HG03103 (cell line): ENCODE measurements around the gene CIPC.

ENCODE experiments used
- ATAC-seq: cut with Tn5 transposase; IDR thresholded peaks from one replicate; pipeline ENCODE4 v1.9.1; 2021; ENCODE audit warnings: low read depth; ENCODE audit not compliant: unreplicated experiment

The CIPC gene

DNA sequence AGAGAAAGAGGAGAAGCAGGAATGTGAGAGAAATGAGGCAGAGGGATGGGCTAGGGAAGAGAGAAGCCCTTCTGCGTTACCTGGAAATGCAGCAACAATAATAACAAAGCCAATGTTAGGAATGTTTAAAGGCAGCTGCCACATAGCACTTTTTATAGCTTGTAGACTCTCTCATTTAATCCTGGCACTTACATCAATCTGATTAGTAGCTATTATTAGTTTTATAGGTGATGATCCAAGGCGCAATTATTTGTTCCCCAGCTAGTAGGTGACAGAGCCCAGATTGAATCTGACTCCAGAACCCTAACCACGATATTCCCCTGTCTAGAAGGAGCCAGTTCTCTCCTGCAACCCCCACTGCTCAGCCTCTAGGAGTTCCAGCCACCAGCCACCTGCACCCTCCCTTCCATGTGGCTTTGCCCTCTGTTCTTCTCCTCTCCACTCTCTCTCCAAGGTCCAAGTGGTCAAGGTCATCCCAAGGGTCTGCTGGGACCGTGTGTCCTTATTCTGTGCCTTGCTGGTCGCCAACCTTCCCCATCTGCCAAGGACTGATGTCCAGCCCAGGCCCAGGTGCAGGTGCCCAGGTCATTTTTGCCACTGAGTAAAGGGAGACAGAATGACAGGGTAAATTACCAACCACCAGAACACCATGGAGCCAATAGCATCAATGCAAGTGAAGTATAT lies 29.4 kb upstream of the CIPC start:
- ATAC-seq: no peak

DNA sequence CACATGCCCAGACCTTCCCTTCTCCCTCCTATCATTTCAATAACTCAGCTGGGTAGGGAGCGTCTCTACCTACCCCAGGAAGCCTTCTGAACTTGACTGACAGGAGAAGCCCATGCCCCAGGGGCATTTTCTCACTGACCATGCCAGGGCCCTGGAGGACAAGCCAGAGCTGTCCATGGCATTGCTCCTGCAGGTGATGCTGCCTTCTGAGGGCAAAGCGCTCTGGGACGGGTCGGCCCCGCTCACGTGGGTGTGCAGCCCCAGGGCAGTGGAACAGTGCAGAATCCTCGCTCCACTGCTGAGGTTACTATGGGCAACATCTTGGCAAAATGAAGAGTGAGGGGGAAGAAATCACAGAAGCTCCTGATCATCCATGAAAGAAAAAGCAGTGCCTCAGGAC lies 28.5 kb upstream of the CIPC start:
- no peak for ATAC-seq

DNA sequence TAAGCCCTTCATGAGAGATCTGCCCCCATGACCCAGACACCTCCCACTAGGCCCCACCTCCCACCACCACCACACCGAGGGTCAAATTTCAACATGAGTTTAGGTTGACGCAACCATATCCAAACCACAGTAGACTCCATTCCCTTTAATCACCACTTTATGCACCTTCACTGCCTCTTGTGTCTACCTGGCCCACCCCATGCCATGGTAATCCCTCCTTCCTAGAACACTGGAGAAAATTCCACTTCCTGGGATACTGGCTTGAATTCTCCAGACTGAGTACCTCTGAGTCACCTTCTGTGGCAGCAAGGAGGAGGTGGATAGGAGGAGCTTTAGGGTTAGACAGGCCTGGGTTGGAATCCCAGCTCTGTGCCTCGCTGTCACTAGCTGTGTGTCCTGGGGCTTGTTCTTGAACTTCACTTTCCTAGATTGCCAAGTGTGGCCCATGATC lies 26.1 kb upstream of the CIPC start:
- no peak for ATAC-seq

DNA sequence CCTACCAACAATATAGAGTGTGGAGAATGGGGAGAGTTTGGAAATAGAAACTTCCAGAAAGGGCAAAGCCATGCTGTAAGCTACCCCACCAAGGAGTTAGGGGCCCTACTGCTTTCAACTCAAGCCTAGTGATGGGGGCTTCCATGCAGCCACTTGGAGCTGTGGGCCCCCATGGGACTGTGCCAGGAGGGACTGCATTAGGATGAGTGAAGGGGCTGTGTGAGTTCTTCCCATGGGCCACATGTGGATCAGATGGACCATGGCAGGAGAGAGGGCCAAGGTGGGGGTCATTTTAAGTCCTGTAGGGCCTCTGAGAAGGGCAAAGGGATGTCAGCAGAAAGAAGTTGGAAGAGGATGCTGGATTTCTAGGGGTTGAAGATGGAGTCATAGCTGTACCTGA lies 23.1 kb upstream of the CIPC start:
- ATAC-seq: no peak

DNA sequence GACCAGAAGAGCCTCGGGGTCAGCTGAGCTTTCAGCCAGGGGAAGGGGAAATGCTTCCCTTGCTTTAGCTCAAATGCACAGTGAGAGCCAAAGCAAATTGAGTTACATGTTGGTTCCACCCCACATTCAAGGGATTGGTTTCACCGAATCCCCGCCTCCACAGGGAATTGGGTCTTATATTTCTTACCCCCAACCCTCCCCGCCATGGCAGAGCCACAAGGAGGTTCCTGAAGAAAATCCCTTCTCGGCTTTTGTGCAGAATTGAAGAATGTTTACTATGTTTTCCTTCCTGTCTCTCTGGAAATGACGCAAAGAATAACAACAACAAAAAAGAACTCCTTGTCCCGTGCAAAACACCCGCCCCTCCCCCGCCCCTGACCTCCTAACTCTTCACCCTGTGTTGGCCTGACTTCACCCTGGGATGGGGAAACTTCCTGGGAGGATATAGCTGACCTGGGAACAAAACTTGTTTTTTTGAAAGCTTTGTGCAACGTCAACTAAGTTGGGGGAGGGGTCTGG lies 21.9 kb upstream of the CIPC start:
- no peak for ATAC-seq

DNA sequence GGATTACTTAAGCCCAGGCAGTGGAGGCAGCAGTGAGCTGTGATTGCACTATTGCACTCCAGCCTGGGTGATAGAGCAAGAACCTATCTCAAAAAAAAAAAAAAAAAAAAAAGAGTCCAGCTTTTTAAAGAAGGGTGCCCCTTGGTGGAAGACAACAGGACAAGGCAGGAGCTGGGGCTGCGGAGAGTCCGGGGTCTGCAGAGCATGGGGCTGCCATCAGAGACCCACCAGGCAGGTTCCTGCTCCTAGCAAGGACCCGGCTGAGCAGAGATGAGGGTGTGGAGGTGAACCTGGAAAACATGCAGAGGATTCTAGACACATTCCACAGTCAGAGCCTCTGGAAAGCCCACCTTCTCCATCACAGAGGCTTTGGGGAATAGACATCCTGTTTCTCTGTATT lies 21.0 kb upstream of the CIPC start:
- no peak for ATAC-seq

DNA sequence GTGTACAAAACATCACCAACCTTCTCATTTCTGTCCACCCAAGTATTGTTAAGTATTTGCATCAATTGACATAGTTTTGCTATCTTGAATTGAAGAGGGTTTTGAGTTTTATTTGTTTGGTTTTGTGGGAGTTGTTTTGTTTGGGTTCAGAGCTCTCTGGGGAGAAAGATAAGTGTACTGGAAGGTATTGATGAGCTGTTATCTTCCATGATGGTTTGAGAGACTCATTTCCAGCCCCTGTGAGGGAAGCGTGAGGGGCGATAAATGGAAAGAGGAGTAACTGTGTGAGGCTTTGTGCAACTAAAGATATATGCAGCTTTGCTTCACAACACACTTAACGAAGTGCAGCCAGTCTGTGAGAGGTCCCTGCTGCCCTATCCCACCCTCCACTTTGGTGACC lies 15.7 kb upstream of the CIPC start:
- ATAC-seq: no peak

DNA sequence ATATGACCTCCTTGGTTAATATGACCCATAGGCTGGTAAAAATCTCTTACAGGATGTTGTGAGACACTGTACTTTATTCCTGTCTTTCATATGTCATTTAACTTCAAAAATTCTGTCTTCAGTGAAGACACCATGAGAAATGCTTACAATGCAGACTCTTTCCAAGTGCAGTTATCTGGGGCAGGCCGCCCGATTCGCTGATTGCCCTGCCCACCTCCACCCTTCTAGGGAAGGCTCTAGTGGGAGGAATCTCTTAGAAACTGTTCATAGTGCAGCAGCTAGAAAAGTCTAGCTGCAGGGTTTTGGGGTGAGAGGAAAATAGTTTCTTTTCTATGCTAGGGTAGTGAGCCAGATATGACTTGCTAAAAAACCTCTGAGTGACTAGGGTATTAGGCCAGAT lies 15.0 kb upstream of the CIPC start:
- ATAC-seq: no peak

DNA sequence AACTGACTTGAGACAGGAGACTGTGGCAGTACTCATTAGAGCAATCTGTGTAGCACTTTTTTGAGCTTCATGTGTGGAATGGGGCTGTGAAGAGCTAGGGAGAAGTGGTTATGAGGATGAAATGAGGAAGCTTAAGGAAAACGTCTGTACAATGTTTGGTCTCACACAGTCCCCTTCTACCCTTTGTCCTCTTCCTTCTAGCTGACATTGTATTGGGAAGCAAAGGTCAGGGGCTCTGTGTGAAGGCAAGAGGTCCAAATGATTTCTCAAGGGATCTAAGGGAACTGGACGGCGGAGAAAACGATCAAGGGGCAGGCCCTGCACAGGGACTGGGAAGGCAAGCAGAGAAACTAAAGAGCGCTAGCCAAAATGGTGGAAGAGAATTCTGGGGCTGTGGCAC lies 13.1 kb upstream of the CIPC start:
- no peak for ATAC-seq

DNA sequence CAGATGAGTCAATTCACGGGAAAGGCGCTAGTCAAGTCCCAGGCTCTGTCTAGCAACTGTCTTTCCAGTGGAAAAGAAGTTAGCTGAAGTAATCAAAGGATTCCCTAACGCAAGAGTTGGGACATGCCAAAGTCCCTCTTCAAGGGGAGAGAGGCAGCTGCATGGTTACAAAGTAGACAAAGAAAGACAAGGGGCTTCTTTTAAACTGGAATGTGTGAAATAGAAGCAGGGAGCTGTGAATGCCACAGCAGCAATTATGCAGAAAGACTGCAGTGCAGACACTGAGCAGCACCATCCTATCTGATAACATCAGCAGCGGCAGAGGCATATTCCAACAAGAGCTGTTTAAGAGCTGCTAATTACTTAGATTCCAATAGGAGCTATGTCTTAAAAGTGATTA lies 12.5 kb upstream of the CIPC start:
- ATAC-seq: no peak

DNA sequence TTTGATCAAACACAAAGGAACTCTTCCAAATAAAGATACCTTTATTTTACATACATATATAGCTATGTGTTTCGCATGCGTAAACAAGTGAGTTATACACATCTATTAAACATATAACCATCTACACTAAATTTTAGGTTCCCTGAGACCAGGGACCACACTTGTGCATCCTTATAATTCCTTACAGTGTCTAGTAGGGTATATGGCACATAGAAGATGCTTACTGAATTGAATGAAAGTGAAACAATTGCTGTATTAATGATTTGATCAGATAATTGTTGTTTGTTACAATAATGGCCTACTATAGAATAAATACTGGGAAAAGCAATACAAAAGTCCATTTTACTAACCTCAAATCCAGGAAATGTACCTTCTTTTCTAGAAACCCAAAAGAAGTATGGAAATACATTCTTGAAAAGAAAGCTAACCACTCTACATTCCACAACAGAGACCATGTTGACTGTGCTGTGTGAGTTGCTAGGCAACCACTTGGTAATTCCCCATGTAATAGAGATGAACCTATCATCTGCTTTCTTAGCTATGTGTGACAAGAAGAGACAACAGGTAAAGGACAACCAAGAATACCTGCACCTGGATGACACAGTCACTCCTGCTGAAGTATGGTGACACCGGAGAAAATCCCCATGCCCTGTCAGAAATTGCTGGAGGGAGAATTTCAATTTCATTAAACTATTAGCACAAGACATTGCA lies 11.9 kb upstream of the CIPC start:
- ATAC-seq: no peak

DNA sequence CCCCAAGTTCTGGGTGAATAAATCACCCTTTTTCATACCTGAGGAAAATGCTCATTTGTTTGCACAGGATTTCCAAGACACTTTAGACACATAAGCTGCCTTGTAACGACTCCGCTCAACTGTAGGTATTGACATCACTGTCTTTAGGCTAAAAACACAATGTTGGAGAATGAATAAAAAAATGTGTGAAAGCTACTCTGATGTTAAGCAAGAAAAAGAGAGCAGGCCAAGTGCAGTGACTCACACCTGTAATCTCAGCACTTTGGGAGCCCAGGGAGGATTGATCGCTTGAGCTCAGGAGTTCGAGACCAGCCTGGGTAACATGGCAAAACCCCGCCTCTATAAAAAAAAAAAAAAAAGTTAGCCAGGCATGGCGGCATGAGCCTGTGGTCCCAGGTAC lies 11.1 kb upstream of the CIPC start:
- no peak for ATAC-seq

DNA sequence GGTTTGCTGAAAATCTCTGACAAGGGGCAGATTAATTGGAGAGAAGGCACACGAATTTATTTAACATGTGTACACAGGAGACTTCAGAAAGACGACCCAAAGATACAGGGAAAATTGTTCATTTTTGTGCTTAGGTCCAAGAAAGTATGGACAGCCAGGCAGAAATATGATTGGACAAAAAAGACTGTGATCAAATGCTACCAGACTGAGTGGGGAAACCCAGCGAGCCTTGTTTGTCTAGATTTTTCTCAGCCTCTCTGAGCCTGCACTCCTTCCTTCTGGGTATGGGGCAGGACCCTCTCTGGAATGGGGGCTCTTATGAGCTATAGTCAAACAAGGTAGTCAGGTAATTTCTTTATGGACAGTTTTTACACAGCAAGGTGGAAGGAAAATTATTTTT lies 10.4 kb upstream of the CIPC start:
- ATAC-seq: no peak

DNA sequence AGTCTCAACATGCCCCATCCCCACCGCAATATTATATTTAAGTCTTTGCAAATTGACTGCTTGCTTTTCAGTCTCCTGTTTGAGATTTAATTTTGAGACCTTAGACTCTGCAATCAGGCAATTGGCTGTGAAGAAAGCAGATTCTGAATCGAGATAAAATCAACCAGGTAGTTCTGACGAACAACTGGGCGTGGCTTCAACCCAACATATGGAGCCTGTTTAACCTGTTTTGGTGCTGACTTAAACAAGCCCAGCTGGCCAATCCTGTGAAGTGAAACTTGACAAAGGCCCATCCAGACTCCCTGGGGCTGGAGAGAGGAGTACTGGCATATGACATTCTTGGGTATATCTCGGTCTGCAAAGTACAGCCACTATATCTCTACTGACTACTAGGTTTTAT lies 9.8 kb upstream of the CIPC start:
- no peak for ATAC-seq

DNA sequence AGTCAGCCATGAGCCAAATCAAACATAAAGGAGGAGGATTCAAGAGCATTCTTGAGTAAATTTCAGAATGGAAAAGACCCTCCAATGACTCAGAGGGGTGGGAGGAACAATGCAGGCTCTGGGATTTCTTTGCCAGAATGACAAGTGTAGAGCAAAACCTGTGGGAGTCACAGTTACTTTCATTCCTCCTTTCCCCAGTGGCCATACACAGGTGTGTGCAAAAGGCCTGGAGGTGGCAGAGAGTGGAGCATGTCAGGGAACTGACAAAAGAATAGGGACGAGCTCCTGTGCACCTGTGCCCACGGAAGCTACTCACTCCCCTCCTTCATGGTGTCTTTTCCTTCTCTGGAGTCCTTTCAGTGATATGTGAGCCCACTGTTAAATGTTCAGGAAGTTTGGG lies 9.4 kb upstream of the CIPC start:
- ATAC-seq: no peak

DNA sequence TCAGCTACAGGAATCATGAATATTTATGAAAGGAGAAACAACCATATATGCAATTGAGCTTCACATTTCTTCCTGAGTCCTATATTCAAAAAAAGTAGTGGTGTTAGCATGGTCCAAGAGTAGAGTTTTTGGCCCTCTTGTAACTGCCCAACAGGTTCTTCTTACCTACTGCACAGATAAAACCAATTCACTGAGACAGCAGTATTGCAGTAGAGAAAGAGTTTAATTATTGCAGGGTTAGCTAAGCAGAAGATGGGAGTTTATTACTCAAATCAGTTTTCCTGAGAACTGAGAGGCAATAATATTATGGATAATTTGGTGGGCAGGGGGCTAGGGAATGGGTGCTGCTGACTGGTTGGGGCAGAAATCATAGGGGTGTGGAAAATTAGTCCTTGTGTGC lies 6.5 kb upstream of the CIPC start:
- no peak for ATAC-seq

DNA sequence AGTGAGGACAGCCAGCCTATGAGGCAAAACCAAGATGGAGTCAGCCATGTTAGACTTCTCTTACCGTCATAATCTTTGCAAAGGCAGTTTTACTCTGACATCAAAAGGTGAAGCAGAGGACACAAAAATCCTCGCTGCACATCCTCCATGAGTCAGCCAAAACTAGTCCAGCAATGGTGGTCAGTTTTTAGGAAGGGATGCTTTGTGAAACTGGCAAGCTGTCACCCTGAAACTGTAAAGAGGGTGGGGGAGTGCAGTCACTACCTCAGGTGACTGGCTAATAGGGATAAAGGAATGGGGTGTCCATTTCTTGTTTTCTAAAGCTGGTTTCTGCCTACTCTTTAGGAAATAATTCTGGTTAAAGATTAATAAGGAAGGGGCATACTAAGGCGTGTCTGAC lies 5.4 kb upstream of the CIPC start:
- ATAC-seq: no peak

DNA sequence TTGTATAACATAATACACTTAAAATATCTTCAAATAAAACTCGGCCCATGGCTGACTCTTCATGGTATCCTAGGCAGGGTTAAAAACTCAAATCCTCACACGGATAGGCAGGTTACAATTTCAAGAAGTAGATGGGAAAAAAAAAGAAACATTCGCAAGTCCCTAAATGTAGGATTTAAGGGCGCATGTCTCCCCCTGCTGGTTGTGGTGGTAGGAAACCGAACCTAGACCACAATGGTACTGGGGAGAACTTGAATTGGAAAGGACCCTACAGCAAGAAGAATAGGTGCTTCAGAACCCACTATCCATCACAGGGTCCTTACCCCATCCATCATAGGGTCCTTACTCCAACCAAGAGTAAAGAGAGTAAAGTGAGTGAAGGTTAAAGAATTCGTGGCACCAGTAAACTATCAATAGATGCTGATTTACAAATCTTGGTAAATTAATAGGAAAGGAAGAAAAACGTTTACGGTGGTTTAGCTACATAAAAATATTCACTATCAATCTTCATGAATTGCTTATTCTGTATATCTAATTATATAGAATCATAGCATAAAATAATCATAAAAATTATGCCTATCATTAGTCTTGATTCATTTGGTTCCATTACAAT lies 3.3 kb upstream of the CIPC start:
- no peak for ATAC-seq

DNA sequence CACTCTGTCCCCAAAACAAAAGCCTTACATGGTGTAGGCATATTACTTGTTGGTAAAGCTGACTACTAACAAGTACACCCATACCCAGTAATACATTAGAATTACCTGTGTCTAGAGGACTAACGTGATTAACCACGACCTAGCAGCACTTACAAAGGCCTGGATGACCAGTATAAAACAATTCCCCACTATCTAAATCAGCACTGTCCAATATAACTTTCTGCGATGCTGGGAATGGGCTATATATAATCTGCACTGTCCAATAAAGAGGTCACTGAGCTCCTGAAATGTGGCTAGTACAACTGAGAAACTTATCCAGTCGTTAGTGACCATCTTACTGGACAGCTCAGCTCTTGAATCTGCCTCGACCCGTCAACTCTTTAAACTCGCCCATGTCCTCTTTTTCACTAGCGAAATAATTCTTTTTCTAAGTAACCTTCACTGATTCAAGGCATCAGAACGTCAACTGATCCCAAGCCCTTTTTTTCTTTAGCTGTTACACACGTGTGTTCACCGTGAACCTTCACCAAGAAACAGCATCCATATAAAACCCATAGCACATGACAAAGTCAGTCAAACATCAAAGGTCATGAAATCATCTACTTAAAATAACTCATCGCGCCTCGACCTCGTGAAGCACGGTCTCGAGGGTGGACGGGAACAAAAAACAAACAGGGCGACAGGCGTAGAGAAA lies 905 bp upstream of the CIPC start:
- ATAC-seq: no peak

DNA sequence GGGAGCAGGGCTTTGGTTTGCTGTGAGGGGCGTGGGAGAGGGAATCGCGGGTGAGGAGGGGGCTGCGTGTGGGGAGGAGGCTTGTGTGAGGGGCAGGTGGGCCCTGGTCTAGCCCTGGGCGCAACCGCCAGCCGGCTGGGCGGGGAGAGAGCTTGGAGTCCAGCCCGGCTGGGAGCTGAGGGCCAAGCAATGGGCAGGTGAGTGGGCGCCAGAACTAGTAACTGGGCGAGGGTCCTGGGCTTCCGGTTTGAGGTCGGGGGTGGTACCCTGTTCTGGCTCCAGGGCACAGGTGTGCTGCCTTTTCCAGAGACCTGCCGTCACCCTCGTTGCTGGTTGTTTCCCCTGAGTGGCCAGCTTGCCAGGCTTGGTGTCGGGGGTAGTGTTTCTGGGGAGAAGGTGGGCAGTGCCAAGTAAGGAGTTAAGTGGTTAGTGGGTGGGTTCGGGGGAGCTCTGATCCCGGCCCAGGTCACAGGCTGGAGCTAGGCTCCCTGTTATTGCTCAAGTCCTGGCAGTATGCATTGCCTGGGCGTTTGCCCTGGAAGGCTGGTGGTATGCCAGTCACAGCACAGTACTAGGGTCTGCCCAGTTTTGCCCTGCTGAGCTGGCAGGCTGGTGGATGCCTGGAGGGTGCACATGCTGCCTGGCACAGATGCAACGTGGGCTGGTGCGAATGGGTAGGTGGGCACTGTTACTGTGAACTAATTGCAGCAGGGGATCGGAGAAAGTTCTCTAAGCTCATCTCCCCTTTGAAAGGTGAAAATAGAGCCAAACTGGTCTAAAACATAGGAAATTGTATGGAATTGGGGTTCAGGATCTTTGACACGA lies 683 bp downstream of the CIPC start:
- ATAC-seq: no peak
